SU-DHL-6 (cell line): ENCODE data around the gene THTPA.

Experiments used
- H2AFZ ChIP-seq: fragments of 200-600 bp; sonication (generic); 2 replicates; pipeline ENCODE4 v1.6.1; 2014; ENCODE audit warnings: low read depth, mild to moderate bottlenecking, moderate library complexity, mixed read lengths, antibody characterized with exemption, low read length; ENCODE audit not compliant: severe bottlenecking
- H3F3A ChIP-seq: fragments of 200-600 bp; shearing (Covaris generic); 2 replicates; pipeline ENCODE4 v1.6.0; 2016; ENCODE audit warnings: antibody characterized with exemption, mild to moderate bottlenecking; ENCODE audit not compliant: insufficient read depth
- H3K27ac ChIP-seq: fragments of 200-600 bp; sonication (generic); 2 replicates; pipeline ENCODE4 v1.5.1; 2016; ENCODE audit warnings: low read depth, mild to moderate bottlenecking, low read length, moderate library complexity, mixed read lengths
- H3K27me3 ChIP-seq: fragments of 200-600 bp; sonication (generic), shearing (Covaris generic); 2 replicates; pipeline ENCODE4 v1.6.0; 2014; ENCODE audit warnings: mild to moderate bottlenecking, low read length
- H3K36me3 ChIP-seq: fragments of 200-600 bp; sonication (generic); 2 replicates; pipeline ENCODE4 v1.6.1; 2014; ENCODE audit warnings: mild to moderate bottlenecking, low read length, mixed read lengths
- H3K4me2 ChIP-seq: fragments of 300-600, 200-600 bp; shearing (Covaris generic), sonication (generic); 2 replicates; pipeline ENCODE4 v1.6.0; 2014; ENCODE audit warnings: low read length, low read depth, mild to moderate bottlenecking; ENCODE audit not compliant: poor library complexity, severe bottlenecking
- H3K4me3 ChIP-seq: fragments of 200-600 bp; sonication (generic); 2 replicates; pipeline ENCODE4 v1.5.1; 2014; ENCODE audit warnings: antibody characterized with exemption, low read length, mild to moderate bottlenecking, mixed read lengths; ENCODE audit not compliant: insufficient read depth, poor library complexity, severe bottlenecking
- H3K79me2 ChIP-seq: fragments of 200-600 bp; sonication (generic); 2 replicates; pipeline ENCODE4 v1.6.1; 2014; ENCODE audit warnings: mild to moderate bottlenecking, low read length, moderate library complexity; ENCODE audit not compliant: insufficient read depth
- H3K9ac ChIP-seq: fragments of 200-600 bp; sonication (generic); 2 replicates; pipeline ENCODE4 v1.7.0; 2014; ENCODE audit warnings: mild to moderate bottlenecking, low read length
- H3K9me2 ChIP-seq: fragments of 200-600 bp; sonication (generic); replicated peaks from 2 replicates; pipeline ENCODE4 v1.6.1; 2014; ENCODE audit warnings: low read length; ENCODE audit not compliant: insufficient read depth
- H3K9me3 ChIP-seq: fragments of 200-600 bp; sonication (generic); 2 replicates; pipeline ENCODE4 v1.6.1; 2014; ENCODE audit warnings: low read length, mixed read lengths; ENCODE audit not compliant: insufficient read depth
- H4K20me1 ChIP-seq: fragments of 200-600 bp; sonication (generic); 2 replicates; pipeline ENCODE4 v1.6.1; 2014; ENCODE audit warnings: low read depth, mild to moderate bottlenecking, antibody characterized with exemption, low read length, moderate library complexity, mixed read lengths
- CTCF ChIP-seq: fragments of 200-600 bp; sonication (generic); IDR thresholded peaks from one replicate; pipeline ENCODE4 v1.5.1; 2017; ENCODE audit warnings: antibody characterized with exemption, mild to moderate bottlenecking, low read length, moderate library complexity; ENCODE audit not compliant: insufficient read depth, poor library complexity, severe bottlenecking
- EZH2phosphoT487 ChIP-seq: fragments of 200-600 bp; sonication (generic), shearing (Covaris generic); conservative IDR thresholded peaks from 2 replicates; pipeline ENCODE4 v1.6.1; 2018; ENCODE audit warnings: mild to moderate bottlenecking, antibody characterized with exemption, low read length, moderate library complexity, mixed read lengths

THTPA gene

GRCh38 chr14:23577004-23577681 is 21.1 kb downstream of the THTPA start:
- Histone ChIP-seq H3K4me3 (no peak overlapping the region), H3K36me3 (no peaks in the 10 kb centered on the region), H3K9ac (no peak overlapping the region), H3K4me2 (no peak overlapping the region), H3K79me2 (no peaks in the 10 kb centered on the region), H3K9me2 (no peaks in the 10 kb centered on the region), H2AFZ (no peak overlapping the region), H3K27ac (no peak overlapping the region), H3K27me3 (no peaks in the 10 kb centered on the region), H3K9me3 (no peaks in the 10 kb centered on the region), H4K20me1 (no peaks in the 10 kb centered on the region), H3F3A (no peaks in the 10 kb centered on the region)
- TF ChIP-seq CTCF (no peak), EZH2phosphoT487 (no peak)

GRCh38 chr14:23577710-23578392 is 21.8 kb downstream of the THTPA start:
- H3K79me2 ChIP-seq = no peaks in the 10 kb centered on the region
- no peak overlapping the region for H3K4me3 ChIP-seq
- no peaks in the 10 kb centered on the region for H3K27me3 ChIP-seq
- TF ChIP-seq EZH2phosphoT487 (no peak), CTCF (no peak)
- H3K9me2 ChIP-seq = no peaks in the 10 kb centered on the region
- no peak overlapping the region for H2AFZ ChIP-seq
- H3K36me3 ChIP-seq = no peaks in the 10 kb centered on the region
- H4K20me1 ChIP-seq = no peaks in the 10 kb centered on the region
- no peaks in the 10 kb centered on the region for H3K9me3 ChIP-seq
- no peak overlapping the region for H3K27ac ChIP-seq
- H3F3A ChIP-seq = no peaks in the 10 kb centered on the region
- no peak overlapping the region for H3K4me2 ChIP-seq
- no peak overlapping the region for H3K9ac ChIP-seq

DNA sequence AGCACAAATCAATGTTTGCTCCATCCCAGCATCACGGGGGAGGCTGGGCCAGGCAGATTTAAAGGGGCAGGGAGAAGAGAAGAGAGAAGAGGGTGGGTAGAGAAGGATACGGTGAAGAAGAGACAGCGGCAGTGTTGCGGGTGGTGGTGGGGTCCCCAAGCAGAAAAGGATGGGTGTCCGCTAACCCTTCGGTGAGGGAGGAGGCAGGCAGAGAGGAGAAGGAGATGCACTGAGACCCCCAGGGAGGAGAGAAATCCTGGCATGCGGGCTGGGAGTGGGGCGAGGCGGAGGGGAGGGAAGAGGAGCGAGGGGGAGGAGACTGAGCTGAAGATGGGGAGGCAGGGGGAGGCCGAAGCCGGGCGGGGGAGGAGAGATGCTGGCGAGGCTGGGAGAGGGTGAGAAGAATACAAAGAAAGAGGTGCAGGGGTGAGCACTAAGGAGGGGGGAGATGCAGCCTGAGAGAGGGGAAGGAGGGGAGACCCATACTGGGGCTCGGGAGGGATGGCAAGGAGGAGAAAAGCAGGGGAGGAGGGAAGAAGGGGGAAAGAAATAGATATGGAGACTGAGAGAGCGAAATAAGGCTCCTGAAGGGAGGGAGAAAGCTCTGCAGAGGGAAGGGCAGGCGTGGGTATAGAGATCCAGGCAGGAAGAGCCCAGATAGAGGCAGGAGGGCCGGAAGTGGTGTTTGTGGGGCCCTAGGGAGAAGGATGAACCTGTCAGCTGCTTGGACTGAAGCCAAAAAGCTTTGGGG is 22.7 kb downstream of the THTPA start, which contains the start of gene JPH4:
TSS of gene JPH4 (minus strand) at position 231 of the 751 bp plus-strand sequence. CDS start 1,337 bp downstream, outside the sequence.
- Histone ChIP-seq H3K9me2 (no peaks in the 10 kb centered on the region), H3K4me3 (no peak within 1 kb of the TSS), H3K9me3 (no peaks in the 10 kb centered on the region), H3K4me2 (no peak within 1 kb of the TSS), H4K20me1 (no peaks in the 10 kb centered on the region), H3K79me2 (no peaks in the 10 kb centered on the region), H3K27me3 (no peaks in the 10 kb centered on the region), H3K36me3 (no peaks in the 10 kb centered on the region), H2AFZ (no peak within 1 kb of the TSS), H3F3A (no peaks in the 10 kb centered on the region), H3K27ac (no peak within 1 kb of the TSS), H3K9ac (no peak within 1 kb of the TSS)
- TF ChIP-seq CTCF (no peak), EZH2phosphoT487 (no peak)
